ENCODE results near the gene TTN. TPM values are rescaled to one million over a fixed set of nuclear protein-coding genes. Genes with fewer than 3 reads are reported as not detected.
"Not testable (repeated sequence)": the region's sequence is repeated elsewhere in the genome, so short reads cannot be mapped to it uniquely, and the experiment has no call there.

The TTN gene
- polyA plus RNA-seq, 1 experiment: not detected

DNA sequence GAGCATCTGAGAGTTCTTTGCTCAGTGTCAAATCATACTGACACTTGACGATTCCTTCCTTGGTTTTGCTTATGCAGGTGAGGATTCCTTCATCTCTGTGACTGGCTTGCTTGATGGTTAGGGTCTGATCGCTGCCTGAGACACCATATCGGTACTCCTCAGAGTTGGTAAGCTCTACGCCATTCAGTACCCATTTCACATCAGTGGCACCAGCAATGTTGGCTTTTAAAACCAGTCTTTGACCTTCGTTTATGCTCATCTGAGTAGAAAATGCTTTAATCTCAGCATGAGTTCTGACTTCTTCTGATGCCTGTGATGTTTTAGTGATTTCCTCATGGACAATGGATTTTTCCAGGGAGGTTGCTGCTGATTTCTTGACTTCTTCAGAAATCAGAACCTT, 278.6 kb downstream of the TTN start:
- H3K27me3 ChIP-seq (ENCODE audit: control insufficient read depth, insufficient read depth, low read length): no peaks in the 10 kb centered on the region
- ChIA-PET POLR2A (no interaction called here), CTCF (no interaction called here)
- no peak for DNase-seq (ENCODE audit: low read depth)
- H3K36me3 ChIP-seq (ENCODE audit: control insufficient read depth, insufficient read depth, low read length): no peaks in the 10 kb centered on the region
- H3K4me3 ChIP-seq (ENCODE audit: low read depth, low read length): no peak overlapping the region
- TF ChIP-seq, protein P1, sequence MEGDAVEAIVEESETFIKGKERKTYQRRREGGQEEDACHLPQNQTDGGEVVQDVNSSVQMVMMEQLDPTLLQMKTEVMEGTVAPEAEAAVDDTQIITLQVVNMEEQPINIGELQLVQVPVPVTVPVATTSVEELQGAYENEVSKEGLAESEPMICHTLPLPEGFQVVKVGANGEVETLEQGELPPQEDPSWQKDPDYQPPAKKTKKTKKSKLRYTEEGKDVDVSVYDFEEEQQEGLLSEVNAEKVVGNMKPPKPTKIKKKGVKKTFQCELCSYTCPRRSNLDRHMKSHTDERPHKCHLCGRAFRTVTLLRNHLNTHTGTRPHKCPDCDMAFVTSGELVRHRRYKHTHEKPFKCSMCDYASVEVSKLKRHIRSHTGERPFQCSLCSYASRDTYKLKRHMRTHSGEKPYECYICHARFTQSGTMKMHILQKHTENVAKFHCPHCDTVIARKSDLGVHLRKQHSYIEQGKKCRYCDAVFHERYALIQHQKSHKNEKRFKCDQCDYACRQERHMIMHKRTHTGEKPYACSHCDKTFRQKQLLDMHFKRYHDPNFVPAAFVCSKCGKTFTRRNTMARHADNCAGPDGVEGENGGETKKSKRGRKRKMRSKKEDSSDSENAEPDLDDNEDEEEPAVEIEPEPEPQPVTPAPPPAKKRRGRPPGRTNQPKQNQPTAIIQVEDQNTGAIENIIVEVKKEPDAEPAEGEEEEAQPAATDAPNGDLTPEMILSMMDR (IDR thresholded peaks at IDR 0.05; ENCODE audit: insufficient read depth, low read depth, low read length): no peak

DNA sequence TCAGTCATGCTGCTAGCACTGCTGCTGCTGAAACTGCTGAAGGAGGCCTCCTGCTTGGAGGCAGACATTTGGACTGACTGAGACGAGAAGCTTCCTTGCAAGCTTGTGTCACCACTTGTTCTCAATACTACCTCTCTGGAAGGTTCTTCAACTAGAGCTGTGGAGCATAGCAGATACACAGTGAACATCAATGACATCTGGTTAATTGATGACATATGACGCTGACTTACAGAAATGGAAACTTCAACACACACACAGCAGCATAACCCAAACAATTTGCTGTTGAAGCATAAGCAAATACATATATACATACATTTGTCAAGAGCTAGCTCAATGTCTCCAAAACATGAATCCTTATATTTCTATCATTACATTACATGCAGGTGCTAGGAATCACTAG, 279.6 kb downstream of the TTN start:
- POLR2A ChIA-PET: no interaction called here
- CTCF ChIA-PET: no interaction called here
- no peaks in the 10 kb centered on the region for H3K27me3 ChIP-seq (ENCODE audit: control insufficient read depth, insufficient read depth, low read length)
- DNase-seq (ENCODE audit: low read depth): no peak
- no peaks in the 10 kb centered on the region for H3K36me3 ChIP-seq (ENCODE audit: control insufficient read depth, insufficient read depth, low read length)
- no peak overlapping the region for H3K4me3 ChIP-seq (ENCODE audit: low read depth, low read length)
- TF ChIP-seq, protein P1 (IDR thresholded peaks at IDR 0.05; ENCODE audit: insufficient read depth, low read depth, low read length): no peak

DNA sequence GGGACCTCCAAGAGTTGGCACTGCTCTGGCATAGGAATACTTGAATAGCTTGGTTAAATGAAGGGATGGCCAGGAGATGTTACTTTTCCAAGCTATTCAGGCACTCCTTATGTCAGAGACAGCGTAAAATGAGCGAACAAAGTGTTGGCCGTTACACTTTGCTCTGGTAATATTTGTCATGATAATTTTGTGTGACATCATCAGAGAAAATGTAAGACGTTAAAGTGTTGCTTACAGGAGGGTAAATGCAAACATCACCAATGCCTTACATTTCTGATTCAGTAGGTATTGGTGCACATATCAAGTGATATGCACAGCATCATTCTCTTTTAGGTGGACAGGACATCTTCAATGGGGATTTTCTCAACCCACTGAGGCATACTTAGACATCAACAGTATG, 281.0 kb downstream of the TTN start:
- no peaks in the 10 kb centered on the region for H3K27me3 ChIP-seq (ENCODE audit: control insufficient read depth, insufficient read depth, low read length)
- DNase-seq (ENCODE audit: low read depth): no peak
- POLR2A ChIA-PET: no interaction called here
- CTCF ChIA-PET: interaction anchor here (0.7 to 1.1 kb wide), 2 partner anchors 129 to 377 kb away, joined by 3 read pairs; no protein-coding TSS in a partner anchor
- TF ChIP-seq, protein P1 (IDR thresholded peaks at IDR 0.05; ENCODE audit: insufficient read depth, low read depth, low read length): no peak
- H3K4me3 ChIP-seq (ENCODE audit: low read depth, low read length): no peak overlapping the region
- no peaks in the 10 kb centered on the region for H3K36me3 ChIP-seq (ENCODE audit: control insufficient read depth, insufficient read depth, low read length)

DNA sequence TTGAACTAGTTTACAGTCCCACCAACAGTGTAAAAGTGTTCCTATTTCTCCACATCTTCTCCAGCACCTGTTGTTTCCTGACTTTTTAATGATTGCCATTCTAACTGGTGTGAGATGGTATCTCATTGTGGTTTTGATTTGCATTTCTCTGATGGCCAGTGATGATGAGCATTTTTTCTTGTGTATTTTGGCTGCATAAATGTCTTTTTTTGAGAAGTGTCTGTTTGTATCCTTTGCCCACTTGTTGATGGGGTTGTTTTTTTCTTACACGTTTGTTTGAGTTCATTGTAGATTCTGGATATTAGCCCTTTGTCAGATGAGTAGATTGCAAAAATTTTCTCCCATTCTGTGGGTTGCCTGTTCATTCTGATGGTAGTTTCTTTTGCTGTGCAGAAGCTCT, 281.8 kb downstream of the TTN start:
- POLR2A ChIA-PET; DNase-seq (ENCODE audit: low read depth); H3K27me3 ChIP-seq (ENCODE audit: control insufficient read depth, insufficient read depth, low read length); H3K4me3 ChIP-seq (ENCODE audit: low read depth, low read length); H3K36me3 ChIP-seq (ENCODE audit: control insufficient read depth, insufficient read depth, low read length): not testable (repeated sequence)
- CTCF ChIA-PET: interaction anchor here (1.1 kb wide), 1 partner anchor 377 kb away, joined by 3 read pairs; no protein-coding TSS in a partner anchor

DNA sequence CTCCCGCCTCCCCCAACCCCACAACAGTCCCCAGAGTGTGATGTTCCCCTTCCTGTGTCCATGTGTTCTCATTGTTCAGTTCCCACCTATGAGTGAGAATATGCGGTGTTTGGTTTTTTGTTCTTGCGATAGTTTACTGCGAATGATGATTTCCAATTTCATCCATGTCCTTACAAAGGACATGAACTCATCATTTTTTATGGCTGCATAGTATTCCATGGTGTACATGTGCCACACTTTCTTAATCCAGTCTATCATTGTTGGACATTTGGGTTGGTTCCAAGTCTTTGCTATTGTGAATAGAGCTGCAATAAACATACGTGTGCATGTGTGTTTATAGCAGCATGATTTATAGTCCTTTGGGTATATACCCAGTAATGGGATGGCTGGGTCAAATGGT, 282.2 kb downstream of the TTN start:
- H3K36me3 ChIP-seq (ENCODE audit: control insufficient read depth, insufficient read depth, low read length); H3K27me3 ChIP-seq (ENCODE audit: control insufficient read depth, insufficient read depth, low read length); POLR2A ChIA-PET; CTCF ChIA-PET; DNase-seq (ENCODE audit: low read depth); H3K4me3 ChIP-seq (ENCODE audit: low read depth, low read length): not testable (repeated sequence)

DNA sequence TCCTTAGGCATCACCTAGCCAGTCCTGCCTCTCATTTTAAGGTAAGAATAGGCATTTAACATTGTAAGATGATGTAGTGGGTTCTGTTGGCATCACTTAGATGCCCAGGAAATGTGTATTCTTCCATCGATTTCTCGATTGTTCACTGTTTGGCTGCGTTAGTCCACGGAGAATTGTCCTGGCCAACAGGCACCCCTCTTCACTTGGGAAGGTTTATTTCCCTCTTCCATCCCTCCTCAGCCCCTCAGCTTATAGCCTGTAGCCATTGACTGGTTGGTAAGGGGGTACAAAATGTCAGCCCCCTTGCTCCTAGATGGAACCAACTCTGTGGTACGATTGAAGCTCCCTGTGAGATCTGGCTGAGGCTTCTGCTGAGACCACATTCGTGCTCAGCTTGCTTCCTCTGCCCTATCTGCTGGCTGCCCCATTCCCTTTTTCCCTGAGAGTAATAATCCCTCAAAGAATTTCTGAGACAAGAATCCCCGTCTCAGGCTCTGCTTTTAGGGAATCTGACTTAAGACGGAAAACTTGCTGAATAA, 283.6 kb downstream of the TTN start:
- Histone ChIP-seq H3K36me3 (ENCODE audit: control insufficient read depth, insufficient read depth, low read length) (peaks cover 1% of the 10 kb centered on the region; the same call in 1 of the 2 replicates), H3K4me3 (ENCODE audit: low read depth, low read length) (peak overlapping the region; percentile 67), H3K27me3 (ENCODE audit: control insufficient read depth, insufficient read depth, low read length) (no peaks in the 10 kb centered on the region)
- no peak for DNase-seq (ENCODE audit: low read depth)
- ChIA-PET CTCF (interaction anchor here (0.9 to 1.2 kb wide), 4 partner anchors 14 to 44 kb away, joined by 3 to 5 read pairs (median 4); partner anchors contain the start of gene PLEKHA3), POLR2A (no interaction called here)
- TF ChIP-seq, protein P1 (IDR thresholded peaks at IDR 0.05; ENCODE audit: insufficient read depth, low read depth, low read length): no peak

Measured in BJ (cell line).